Astrocyte (in vitro differentiated cells and primary cell): ENCODE results near the gene PRKCA.

Experiments
- EZH2 ChIP-seq: IDR thresholded peaks from 2 replicates; pipeline ENCODE4 v1.6.1; 2012; ENCODE audit warnings: mild to moderate bottlenecking, low read length, inconsistent platforms; ENCODE audit not compliant: insufficient read depth
- TF ChIP-seq, protein P1 (sequence below): IDR thresholded peaks from 2 replicates; pipeline ENCODE4 v1.5.1; 2011; ENCODE audit warnings: low read depth, mild to moderate bottlenecking, inconsistent platforms, low read length, moderate library complexity; ENCODE audit not compliant: insufficient read depth

- TF ChIP-seq, protein P1, sequence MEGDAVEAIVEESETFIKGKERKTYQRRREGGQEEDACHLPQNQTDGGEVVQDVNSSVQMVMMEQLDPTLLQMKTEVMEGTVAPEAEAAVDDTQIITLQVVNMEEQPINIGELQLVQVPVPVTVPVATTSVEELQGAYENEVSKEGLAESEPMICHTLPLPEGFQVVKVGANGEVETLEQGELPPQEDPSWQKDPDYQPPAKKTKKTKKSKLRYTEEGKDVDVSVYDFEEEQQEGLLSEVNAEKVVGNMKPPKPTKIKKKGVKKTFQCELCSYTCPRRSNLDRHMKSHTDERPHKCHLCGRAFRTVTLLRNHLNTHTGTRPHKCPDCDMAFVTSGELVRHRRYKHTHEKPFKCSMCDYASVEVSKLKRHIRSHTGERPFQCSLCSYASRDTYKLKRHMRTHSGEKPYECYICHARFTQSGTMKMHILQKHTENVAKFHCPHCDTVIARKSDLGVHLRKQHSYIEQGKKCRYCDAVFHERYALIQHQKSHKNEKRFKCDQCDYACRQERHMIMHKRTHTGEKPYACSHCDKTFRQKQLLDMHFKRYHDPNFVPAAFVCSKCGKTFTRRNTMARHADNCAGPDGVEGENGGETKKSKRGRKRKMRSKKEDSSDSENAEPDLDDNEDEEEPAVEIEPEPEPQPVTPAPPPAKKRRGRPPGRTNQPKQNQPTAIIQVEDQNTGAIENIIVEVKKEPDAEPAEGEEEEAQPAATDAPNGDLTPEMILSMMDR = no peak
- no peak for TF ChIP-seq EZH2
Observed at GRCh38 chr17:66296289-66296725, 6.1 kb upstream of the PRKCA start.
